HCT116 (cell line): ENCODE results near the gene SCAF1. TPM values are rescaled to one million over a fixed set of nuclear protein-coding genes. Genes with fewer than 3 reads are reported as not detected.

Source experiments
- ATAC-seq: fragments of 200-7000 bp; cut with Tn5 transposase; 2 replicates; pipeline ENCODE4 v1.9.1; 2020; ENCODE audit warnings: mild to moderate bottlenecking, moderate library complexity
- BruUV-seq: library from RNA; stranded (reverse); fragments of 400-500 nt; replicated peaks from 2 replicates; lab custom pipeline; 2021; lab: Mats Ljungman, UMichigan
- CTCF ChIA-PET: fragments of 300-600 bp; sonication (Branson Sonifier 250); formaldehyde crosslinking; loops from one replicate; lab custom pipeline; 2021; ENCODE audit warnings: antibody characterized with exemption; lab: Charles Lee
- POLR2A ChIA-PET: fragments of 300-600, 350-600 bp; sonication (Branson Sonifier 250); formaldehyde crosslinking; loops from one replicate; lab custom pipeline; 2021; ENCODE audit warnings: antibody characterized with exemption; lab: Charles Lee
- RAD21 ChIA-PET, 2 experiments: fragments of 300-600 bp; sonication (Branson Sonifier 250); formaldehyde crosslinking; loops; one replicate each; lab custom pipeline; 2023; ENCODE audit warnings: low total read pairs in 2 of 2; ENCODE audit not compliant: uncharacterized antibody in 2 of 2, unreplicated experiment in 2 of 2, low non-redundant PET in 1 of 2; lab: Charles Lee
- DNase-seq: peaks from one replicate; pipeline ENCODE4 v3.0.0-alpha.2; 2010; ENCODE audit warnings: low read depth, low spot score
- H2AFZ ChIP-seq: fragments of 200-600 bp; shearing (Covaris generic), sonication (generic); 2 replicates; pipeline ENCODE4 v1.6.1; 2017; ENCODE audit warnings: low read depth, mixed run types, mixed read lengths, antibody characterized with exemption, low read length; ENCODE audit not compliant: poor library complexity, severe bottlenecking
- H3K27ac ChIP-seq: 2 replicates; pipeline ENCODE4 v1.5.1; 2012; ENCODE audit warnings: low read depth, low read length
- H3K27me3 ChIP-seq: fragments of 200-600 bp; sonication (generic); 2 replicates; pipeline ENCODE4 v1.6.1; 2016; ENCODE audit warnings: mixed run types, low read length, mixed read lengths; ENCODE audit not compliant: insufficient read depth
- H3K36me3 ChIP-seq, 2 experiments: fragments of 200-500 bp in 1 of 2; fragments of 200-600 bp in 1 of 2; sonication (Bioruptor generic) in 1 of 2; sonication (generic) in 1 of 2; 2 replicates each; pipeline versions ENCODE4 v1.5.1 to v1.6.1; 2014 to 2016; ENCODE audit warnings: low read length in 2 of 2, inconsistent platforms in 1 of 2, mixed read lengths in 1 of 2, mixed run types in 1 of 2; ENCODE audit not compliant: insufficient read depth in 2 of 2, control insufficient read depth in 1 of 2
- H3K4me1 ChIP-seq, 2 experiments: fragments of 200-600 bp in 1 of 2; sonication (generic) in 1 of 2; 2 replicates each; pipeline versions ENCODE4 v1.5.1 to v1.6.1; 2012 to 2017; ENCODE audit warnings: low read length in 2 of 2, inconsistent platforms in 1 of 2, mild to moderate bottlenecking in 1 of 2, mixed read lengths in 1 of 2, mixed run types in 1 of 2, moderate library complexity in 1 of 2; ENCODE audit not compliant: insufficient read depth in 2 of 2, control insufficient read depth in 1 of 2
- H3K4me2 ChIP-seq: fragments of 200-600 bp; sonication (generic); 2 replicates; pipeline ENCODE4 v1.6.1; 2017; ENCODE audit warnings: mixed run types, low read length, mixed read lengths
- H3K4me3 ChIP-seq, 2 experiments: fragments of 200-600 bp in 1 of 2; sonication (generic) in 1 of 2; replicated peaks in 1 of 2; 2 replicates each; pipeline ENCODE4 v1.5.1; 2011 to 2016; ENCODE audit warnings: low read length in 2 of 2, control low read depth in 1 of 2, low read depth in 1 of 2, mild to moderate bottlenecking in 1 of 2, mixed read lengths in 1 of 2, mixed run types in 1 of 2
- H3K79me2 ChIP-seq: fragments of 200-600 bp; sonication (generic); 2 replicates; pipeline ENCODE4 v1.6.1; 2017; ENCODE audit warnings: mild to moderate bottlenecking, mixed run types, low read length, moderate library complexity, mixed read lengths; ENCODE audit not compliant: insufficient read depth
- H3K9ac ChIP-seq: fragments of 200-600 bp; sonication (generic); 2 replicates; pipeline ENCODE4 v1.6.1; 2016; ENCODE audit warnings: low read length, mixed read lengths
- H3K9me2 ChIP-seq: fragments of 200-600 bp; sonication (generic), shearing (Covaris generic); 2 replicates; pipeline ENCODE4 v1.6.1; 2017; ENCODE audit warnings: mixed run types, mild to moderate bottlenecking, moderate library complexity; ENCODE audit not compliant: insufficient read depth
- H3K9me3 ChIP-seq, 2 experiments: fragments of 200-500 bp in 1 of 2; fragments of 200-600 bp in 1 of 2; sonication (Bioruptor generic) in 1 of 2; sonication (generic) in 1 of 2; 2 replicates each; pipeline ENCODE4 v1.6.1; 2014 to 2017; ENCODE audit warnings: low read length in 2 of 2, mixed read lengths in 2 of 2, inconsistent platforms in 1 of 2, low read depth in 1 of 2, mild to moderate bottlenecking in 1 of 2, mixed run types in 1 of 2, moderate library complexity in 1 of 2; ENCODE audit not compliant: control insufficient read depth in 1 of 2, insufficient read depth in 1 of 2
- H4K20me1 ChIP-seq: fragments of 200-600 bp; sonication (generic), shearing (Covaris generic); 2 replicates; pipeline ENCODE4 v1.6.1; 2017; ENCODE audit warnings: mixed run types, mild to moderate bottlenecking, moderate library complexity; ENCODE audit not compliant: insufficient read depth
- CBX3 ChIP-seq: IDR thresholded peaks from 2 replicates; pipeline ENCODE4 v1.6.1; 2012; ENCODE audit warnings: low read depth
- CEBPB ChIP-seq: IDR thresholded peaks from 2 replicates; pipeline ENCODE4 v1.6.1; 2012; ENCODE audit warnings: low read depth
- ELF1 ChIP-seq: IDR thresholded peaks from 2 replicates; pipeline ENCODE4 v1.6.1; 2012; ENCODE audit warnings: low read depth, borderline replicate concordance
- EZH2 ChIP-seq: fragments of 200-600 bp; sonication (generic); IDR thresholded peaks from 2 replicates; pipeline ENCODE4 v1.6.1; 2017; ENCODE audit warnings: antibody characterized with exemption, mixed run types
- JUND ChIP-seq: IDR thresholded peaks from 2 replicates; pipeline ENCODE4 v1.6.1; 2012
- MAX ChIP-seq: IDR thresholded peaks from 2 replicates; pipeline ENCODE4 v1.6.1; 2012
- POLR2A ChIP-seq: IDR thresholded peaks from 2 replicates; pipeline ENCODE4 v1.7.0; 2011; ENCODE audit warnings: borderline replicate concordance; ENCODE audit not compliant: insufficient read depth, insufficient read length; ENCODE audit errors: extremely low read depth
- RAD21 ChIP-seq: IDR thresholded peaks from 2 replicates; pipeline ENCODE4 v1.6.1; 2012; ENCODE audit warnings: low read depth, mild to moderate bottlenecking
- SRF ChIP-seq: IDR thresholded peaks from 2 replicates; pipeline ENCODE4 v1.6.1; 2012; ENCODE audit warnings: low read depth
- TCF7L2 ChIP-seq: IDR thresholded peaks from 2 replicates; pipeline ENCODE4 v1.7.0; 2011; ENCODE audit warnings: borderline replicate concordance, inconsistent platforms; ENCODE audit not compliant: insufficient read depth, insufficient read length; ENCODE audit errors: extremely low read depth
- YY1 ChIP-seq: IDR thresholded peaks from 2 replicates; pipeline ENCODE4 v1.6.1; 2011; ENCODE audit warnings: low read length, low read depth, moderate library complexity, mild to moderate bottlenecking; ENCODE audit not compliant: insufficient replicate concordance; ENCODE audit errors: extremely low read depth
- ZBTB33 ChIP-seq: IDR thresholded peaks from 2 replicates; pipeline ENCODE4 v1.6.1; 2011; ENCODE audit warnings: mild to moderate bottlenecking, low read length, moderate library complexity; ENCODE audit not compliant: insufficient replicate concordance; ENCODE audit errors: extremely low read depth
- ZFX ChIP-seq: fragments of 450-650 bp; IDR thresholded peaks from 2 replicates; pipeline ENCODE4 v1.6.1; 2017
- ZNF274 ChIP-seq: fragments of 200-500 bp; sonication (Bioruptor generic); IDR thresholded peaks from 2 replicates; pipeline ENCODE4 v1.6.1; 2014; ENCODE audit warnings: mild to moderate bottlenecking, low read depth, low read length, inconsistent platforms
- intact Hi-C: fragments of 100-400 bp; cut with micrococcal nuclease; formaldehyde crosslinking; loops from 2 replicates; pipeline ENCODE4 v1.10.0; 2022
- total RNA-seq: library from RNA; stranded (reverse); gene quantifications from one replicate; pipeline ENCODE4 v1.2.1, GENCODE V29; 2021; ENCODE audit not compliant: unreplicated experiment
- TF ChIP-seq, protein P1 (sequence below), 3 experiments: fragments of 200-600 bp in 1 of 3; sonication (generic) in 1 of 3; IDR thresholded peaks in 2 of 3; conservative IDR thresholded peaks in 1 of 3; 2 replicates each; pipeline ENCODE4 v1.5.1; 2012 to 2017; ENCODE audit warnings: low read depth in 2 of 3, low read length in 2 of 3, antibody characterized with exemption in 1 of 3, borderline replicate concordance in 1 of 3, control low read depth in 1 of 3, mild to moderate bottlenecking in 1 of 3, mixed read lengths in 1 of 3, mixed run types in 1 of 3, moderate library complexity in 1 of 3; ENCODE audit not compliant: insufficient read depth in 1 of 3
- TF ChIP-seq, protein P2 (sequence below): IDR thresholded peaks from 2 replicates; pipeline ENCODE4 v1.6.1; 2012

The SCAF1 gene
- total RNA-seq, 1 experiment from 2014 or later, result 96.8 TPM

GRCh38 chr19:49664171-49665035, 22.4 kb downstream of the SCAF1 start (continued):
- TF ChIP-seq, protein P1, sequence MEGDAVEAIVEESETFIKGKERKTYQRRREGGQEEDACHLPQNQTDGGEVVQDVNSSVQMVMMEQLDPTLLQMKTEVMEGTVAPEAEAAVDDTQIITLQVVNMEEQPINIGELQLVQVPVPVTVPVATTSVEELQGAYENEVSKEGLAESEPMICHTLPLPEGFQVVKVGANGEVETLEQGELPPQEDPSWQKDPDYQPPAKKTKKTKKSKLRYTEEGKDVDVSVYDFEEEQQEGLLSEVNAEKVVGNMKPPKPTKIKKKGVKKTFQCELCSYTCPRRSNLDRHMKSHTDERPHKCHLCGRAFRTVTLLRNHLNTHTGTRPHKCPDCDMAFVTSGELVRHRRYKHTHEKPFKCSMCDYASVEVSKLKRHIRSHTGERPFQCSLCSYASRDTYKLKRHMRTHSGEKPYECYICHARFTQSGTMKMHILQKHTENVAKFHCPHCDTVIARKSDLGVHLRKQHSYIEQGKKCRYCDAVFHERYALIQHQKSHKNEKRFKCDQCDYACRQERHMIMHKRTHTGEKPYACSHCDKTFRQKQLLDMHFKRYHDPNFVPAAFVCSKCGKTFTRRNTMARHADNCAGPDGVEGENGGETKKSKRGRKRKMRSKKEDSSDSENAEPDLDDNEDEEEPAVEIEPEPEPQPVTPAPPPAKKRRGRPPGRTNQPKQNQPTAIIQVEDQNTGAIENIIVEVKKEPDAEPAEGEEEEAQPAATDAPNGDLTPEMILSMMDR (IDR thresholded peaks at IDR 0.05 in 2 of 3, conservative IDR thresholded peaks at IDR 0.05 in 1 of 3; ENCODE audit: borderline replicate concordance in 1 of 3, insufficient read depth in 1 of 3, low read depth in 2 of 3, low read length in 2 of 3), result 0 out of 6 replicates have a peak, but pooled peaks of 1 of the 3 experiments have one; percentile 12
- TF ChIP-seq ZNF274 (no peak), POLR2A (peak; percentile 43), TCF7L2 (peak; percentile 54), CEBPB (no peak)

DNA sequence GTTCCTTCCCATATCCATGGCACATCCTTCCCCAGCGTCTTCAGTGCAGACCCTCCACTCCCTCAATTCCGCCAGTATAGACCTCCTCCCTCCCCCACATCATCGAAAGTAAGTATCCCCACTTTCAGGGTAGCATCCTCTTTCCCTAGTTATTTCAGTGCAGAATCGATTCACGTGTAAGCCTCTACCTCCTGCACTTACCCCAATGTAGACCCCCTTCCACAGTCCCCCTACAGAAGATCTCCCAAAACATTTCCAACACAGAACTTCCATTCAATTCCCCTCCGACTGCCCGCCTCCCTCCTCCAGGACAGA, 23.0 kb downstream of the SCAF1 start:
- no peak; the same call in 1 of the 2 replicates for ATAC-seq
- H2AFZ ChIP-seq, result no peak overlapping the region
- TF ChIP-seq TCF7L2 (no peak), CBX3 (no peak), MAX (no peak), JUND (no peak), ZFX (no peak), SRF (no peak), YY1 (no peak), ELF1 (no peak), RAD21 (no peak), ZBTB33 (no peak), EZH2 (no peak)
- TF ChIP-seq, protein P2, sequence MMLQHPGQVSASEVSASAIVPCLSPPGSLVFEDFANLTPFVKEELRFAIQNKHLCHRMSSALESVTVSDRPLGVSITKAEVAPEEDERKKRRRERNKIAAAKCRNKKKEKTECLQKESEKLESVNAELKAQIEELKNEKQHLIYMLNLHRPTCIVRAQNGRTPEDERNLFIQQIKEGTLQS, result no peak
- TF ChIP-seq, protein P1 (IDR thresholded peaks at IDR 0.05 in 2 of 3, conservative IDR thresholded peaks at IDR 0.05 in 1 of 3; ENCODE audit: borderline replicate concordance in 1 of 3, insufficient read depth in 1 of 3, low read depth in 2 of 3, low read length in 2 of 3), result no peak

More for the DNA sequence above, 23.0 kb downstream of the SCAF1 start:
- no peaks in the 10 kb centered on the region for H3K9me2 ChIP-seq
- H3K4me1 ChIP-seq, result peaks cover 6 to 30% of the 10 kb centered on the region in 2 experiments; a peak in 3 of 4 replicates
- peak overlapping the region; percentile 91 for H3K9ac ChIP-seq
- peak overlapping the region; percentile 78 for H3K4me2 ChIP-seq
- peak overlapping the region; percentile 90 to 95 for H3K4me3 ChIP-seq
- H3K79me2 ChIP-seq, result peaks cover 59% of the 10 kb centered on the region
- RAD21 ChIA-PET, result no interaction called here
- intact Hi-C loops, result no loop called here
- CTCF ChIA-PET, result interaction anchor here (1.2 to 2.2 kb wide), 3 partner anchors 12 to 95 kb away, joined by 3 to 6 read pairs (median 6); partner anchors contain the start of genes PRMT1 and SCAF1
- DNase-seq, result no peak
- H3K9me3 ChIP-seq, result no peaks in the 10 kb centered on the region
- no peaks in the 10 kb centered on the region for H4K20me1 ChIP-seq
- peaks cover 6 to 38% of the 10 kb centered on the region in 2 experiments; a peak in 3 of 4 replicates for H3K36me3 ChIP-seq
- H3K27me3 ChIP-seq, result no peaks in the 10 kb centered on the region
- no TSS peak for BruUV-seq
- POLR2A ChIA-PET, result interaction anchor here (1.1 to 2.9 kb wide), 7 partner anchors 9 to 186 kb away, joined by 3 to 53 read pairs (median 9); partner anchors contain the start of genes PRMT1, RRAS and SCAF1
- peak overlapping the region; percentile 95 for H3K27ac ChIP-seq
